Stimulated activated CD8-positive, alpha-beta memory T cell treated with anti-CD3 and anti-CD28 coated beads, Interleukin-4, amount 100 ng/mL, for 1 hour (primary cell): ENCODE measurements around the gene KRTAP20-4.

ENCODE experiments used
- DNase-seq, 2 donors: peaks; one replicate each; pipeline ENCODE4 v3.0.0-alpha.2; 2020; ENCODE audit warnings: low read depth in 2 of 2, low spot score in 1 of 2

Gene KRTAP20-4

DNA sequence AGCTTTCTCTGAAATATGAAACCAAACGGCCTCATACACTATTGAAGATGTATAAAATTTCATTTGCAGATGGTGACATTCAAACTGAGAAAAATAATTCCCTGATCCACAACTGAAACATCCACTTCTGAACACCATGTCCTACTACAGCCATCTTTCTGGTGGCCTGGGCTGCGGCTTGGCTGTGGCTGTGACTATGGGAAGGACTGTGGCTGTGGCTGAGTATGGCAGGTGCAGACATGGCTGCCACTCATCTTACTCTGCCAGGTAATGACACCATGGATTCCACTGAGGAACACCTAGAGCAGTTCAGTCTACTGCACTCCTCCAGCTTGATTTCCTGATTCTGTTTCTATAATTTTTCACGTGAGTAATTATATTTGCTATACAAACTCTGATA lies at the start of gene KRTAP20-4:
Gene KRTAP20-4, plus strand, starts transcription at position 106 of the 400 bp plus-strand sequence.
- DNase-seq, result no peak

GRCh38 chr21:30577766-30578165 lies 42.7 kb upstream of the KRTAP20-4 start:
- DNase-seq, result no peak

DNA sequence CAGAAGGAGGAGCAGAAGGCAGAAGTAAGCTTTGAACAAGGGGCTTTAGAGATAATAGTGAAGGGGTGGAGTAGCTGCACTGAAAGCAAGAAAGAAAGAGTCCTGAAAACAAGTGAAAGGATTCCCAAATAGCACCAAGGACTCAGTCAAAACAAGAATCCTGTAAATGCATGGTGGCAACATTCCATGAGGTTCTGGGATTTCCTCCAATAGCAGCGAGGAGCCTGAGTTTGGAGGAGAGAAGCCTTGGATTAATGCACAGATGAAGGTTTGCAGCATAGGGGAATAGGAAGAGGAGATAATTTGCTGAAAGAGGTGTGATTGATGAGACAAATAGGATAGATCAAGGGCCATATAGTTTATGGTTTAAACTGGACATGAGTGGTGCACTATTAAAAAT lies 41.1 kb upstream of the KRTAP20-4 start:
- DNase-seq, result no peak

DNA sequence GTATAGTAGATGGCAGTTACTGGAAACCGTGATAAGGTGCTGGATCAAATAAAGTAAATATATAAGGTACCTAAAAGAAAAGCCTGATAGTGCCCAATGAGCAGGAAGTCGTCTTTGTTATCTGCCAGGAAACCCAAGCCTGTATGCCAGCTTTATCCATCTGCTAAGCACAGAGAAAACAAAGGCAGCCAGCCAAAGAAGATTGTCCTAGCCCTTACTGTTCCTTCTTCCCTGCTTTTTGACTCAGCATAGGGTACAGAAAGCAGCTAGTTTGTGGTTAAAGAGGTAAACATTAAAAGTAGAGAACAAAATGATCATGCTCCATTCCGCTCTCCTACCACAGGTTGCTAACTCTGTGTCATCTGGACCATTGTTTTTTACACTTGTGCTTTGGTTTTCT lies 40.3 kb upstream of the KRTAP20-4 start:
- DNase-seq, result no peak

GRCh38 chr21:30582870-30583269 lies 37.6 kb upstream of the KRTAP20-4 start:
- no peak for DNase-seq

DNA sequence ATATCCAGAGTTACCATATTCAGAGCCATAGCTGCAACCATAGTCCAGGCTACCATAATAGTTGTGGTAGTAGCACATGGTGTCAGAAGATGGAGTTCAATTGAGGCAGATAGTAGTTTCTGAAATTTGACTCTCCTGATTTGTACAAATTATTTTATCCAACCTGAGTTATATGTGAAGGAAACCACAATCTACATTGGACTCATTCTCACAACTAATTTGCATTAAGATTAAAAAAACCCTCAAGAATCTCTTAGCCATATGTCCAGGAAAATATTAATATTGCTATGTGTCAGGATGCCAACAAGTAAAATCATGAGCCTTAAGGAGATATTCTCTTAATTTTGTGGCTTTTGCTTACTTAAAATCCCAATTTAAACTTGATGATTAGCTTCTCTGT lies 30.1 kb upstream of the KRTAP20-4 start, which contains the start of gene KRTAP22-2:
Gene KRTAP22-2, minus strand, starts transcription at position 101 of the 400 bp plus-strand sequence.
- DNase-seq, result no peak

DNA sequence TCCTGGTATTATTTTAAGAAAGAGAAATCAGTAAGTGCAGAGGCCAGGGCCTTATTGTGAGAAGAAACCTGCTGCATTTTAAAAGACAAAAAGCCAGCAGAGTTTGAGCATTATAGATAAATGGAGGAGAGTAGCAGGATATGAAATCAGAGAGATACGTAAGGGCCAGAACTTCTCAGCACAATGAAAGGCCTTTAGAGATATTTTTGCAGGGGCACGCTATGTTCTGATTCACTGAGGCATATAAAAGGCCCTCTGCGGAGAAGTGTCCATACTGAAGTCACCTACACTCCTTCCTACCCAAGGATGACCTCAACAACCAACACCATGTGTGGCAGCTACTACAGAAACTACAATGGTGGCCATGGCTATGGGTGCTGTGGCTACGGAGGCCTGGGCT lies 28.3 kb upstream of the KRTAP20-4 start, which contains the start of gene KRTAP6-3:
Gene KRTAP6-3, plus strand, starts transcription at position 301 of the 400 bp plus-strand sequence. Its CDS starts 6 bp downstream, at position 307.
- no peak for DNase-seq

DNA sequence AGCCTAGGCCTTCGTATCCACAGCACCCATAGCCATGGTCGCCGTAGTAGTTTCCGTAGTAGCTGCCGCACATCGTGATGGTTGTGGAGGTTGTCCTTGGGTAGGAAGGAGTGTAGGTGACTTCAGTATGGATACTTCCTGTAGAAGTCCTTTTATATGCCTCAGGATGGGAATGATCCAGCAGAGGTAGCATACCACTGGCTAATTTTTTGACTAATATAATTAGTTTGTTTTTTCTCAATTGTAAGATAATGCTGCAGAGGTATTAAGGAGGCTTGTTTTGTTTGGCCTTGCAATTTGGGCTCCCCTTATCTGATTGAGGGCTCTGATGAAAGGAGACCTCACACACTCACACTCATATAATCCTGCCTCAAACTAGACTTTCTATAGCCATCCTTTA lies 21.6 kb upstream of the KRTAP20-4 start, which contains the start of gene KRTAP6-2:
Gene KRTAP6-2, minus strand, starts transcription at position 101 of the 400 bp plus-strand sequence. Its CDS starts 28 bp downstream, at position 73.
- DNase-seq, result no peak

DNA sequence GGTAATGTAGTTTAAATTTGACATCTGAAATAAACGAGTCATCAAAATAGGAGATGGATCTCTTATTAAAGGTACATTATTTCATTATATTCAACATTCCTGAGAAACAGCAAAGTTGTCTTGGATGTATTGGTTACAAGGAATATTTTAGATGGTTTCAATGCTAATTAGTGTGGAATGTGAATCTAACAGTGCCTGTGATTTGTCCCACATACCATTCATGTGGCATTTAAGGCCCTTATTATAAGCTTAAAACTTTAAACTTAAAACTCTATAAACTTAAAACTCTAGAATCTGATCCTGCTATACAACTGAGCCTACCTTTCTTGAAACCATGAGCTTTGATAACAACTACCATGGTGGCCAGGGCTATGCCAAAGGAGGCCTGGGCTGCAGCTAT lies 19.6 kb upstream of the KRTAP20-4 start, which contains the start of gene KRTAP22-1:
Gene KRTAP22-1, plus strand, starts transcription at position 301 of the 400 bp plus-strand sequence.
- DNase-seq, result no peak

DNA sequence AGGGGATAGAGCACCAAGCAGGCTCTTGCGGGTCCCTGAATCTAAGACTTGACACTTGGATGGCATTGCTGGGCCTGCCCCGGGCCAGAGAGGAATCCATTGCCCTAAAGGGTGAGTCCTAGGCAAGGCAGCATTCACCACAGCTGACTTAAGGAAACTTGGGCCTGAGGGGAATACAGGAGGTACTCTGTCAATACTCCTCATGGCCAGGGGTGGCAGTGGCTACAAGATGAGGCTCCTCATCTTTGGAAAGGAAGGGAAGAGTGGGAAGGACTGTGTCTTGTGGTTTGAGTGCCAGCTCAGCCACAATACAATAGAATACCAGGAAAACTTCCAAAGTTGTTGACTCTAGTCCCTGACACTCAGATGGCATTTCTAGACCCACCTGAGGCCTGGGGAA lies 14.5 kb upstream of the KRTAP20-4 start:
- DNase-seq, result no peak

DNA sequence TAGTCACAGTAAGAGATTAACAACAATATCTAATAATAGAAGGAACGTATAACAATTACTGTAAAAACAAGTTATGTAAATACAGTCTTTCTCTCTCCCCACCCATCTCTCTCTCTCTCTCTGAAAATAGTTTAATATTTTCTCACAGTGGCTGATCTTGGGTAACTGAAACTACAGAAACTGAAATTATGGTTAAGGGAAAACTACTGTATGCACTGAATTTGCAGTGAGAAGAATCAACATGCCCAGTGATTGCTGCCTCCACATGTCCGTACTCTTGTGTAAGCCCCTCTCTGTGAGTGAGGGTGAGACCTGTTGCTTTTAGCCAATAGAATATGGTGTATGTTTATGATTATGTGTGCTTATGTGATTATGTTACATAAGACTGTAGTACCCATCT lies 8.3 kb upstream of the KRTAP20-4 start:
- no peak for DNase-seq

- no peak for DNase-seq
These were observed 6.6 kb upstream of the KRTAP20-4 start, which contains the start of gene KRTAP6-1 for GRCh38 chr21:30613836-30614235. TSS of gene KRTAP6-1 (minus strand) at chr21:30613930. CDS start at chr21:30613904, 26 bp downstream.

GRCh38 chr21:30615199-30615598 lies 5.2 kb upstream of the KRTAP20-4 start:
- DNase-seq, result no peak

- DNase-seq, result no peak
These were observed 4.3 kb upstream of the KRTAP20-4 start, which contains the start of gene KRTAP20-1 for GRCh38 chr21:30616125-30616524. TSS of gene KRTAP20-1 (plus strand) at chr21:30616425. CDS start at chr21:30616455, 30 bp downstream.

DNA sequence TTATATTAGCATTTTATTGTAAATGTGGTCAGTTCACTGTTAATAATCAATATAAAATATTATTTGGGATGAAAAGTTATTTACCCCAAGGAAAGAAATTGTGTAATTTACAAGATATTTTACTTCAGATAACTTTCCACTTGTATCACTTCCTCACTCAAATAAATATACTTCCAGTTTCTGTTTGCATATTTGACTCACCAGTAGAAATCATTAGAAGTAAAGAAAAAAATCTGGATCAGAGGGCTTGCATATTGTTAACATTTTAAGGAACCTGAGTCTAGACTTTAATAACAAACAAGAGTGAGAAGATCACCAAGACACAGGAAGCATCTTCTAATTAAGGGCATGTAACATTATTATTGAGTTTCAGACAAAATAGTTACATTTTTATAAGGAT lies 347 bp upstream of the KRTAP20-4 start:
- DNase-seq, result no peak

GRCh38 chr21:30623362-30623761 lies 2.9 kb downstream of the KRTAP20-4 start:
- DNase-seq, result no peak

DNA sequence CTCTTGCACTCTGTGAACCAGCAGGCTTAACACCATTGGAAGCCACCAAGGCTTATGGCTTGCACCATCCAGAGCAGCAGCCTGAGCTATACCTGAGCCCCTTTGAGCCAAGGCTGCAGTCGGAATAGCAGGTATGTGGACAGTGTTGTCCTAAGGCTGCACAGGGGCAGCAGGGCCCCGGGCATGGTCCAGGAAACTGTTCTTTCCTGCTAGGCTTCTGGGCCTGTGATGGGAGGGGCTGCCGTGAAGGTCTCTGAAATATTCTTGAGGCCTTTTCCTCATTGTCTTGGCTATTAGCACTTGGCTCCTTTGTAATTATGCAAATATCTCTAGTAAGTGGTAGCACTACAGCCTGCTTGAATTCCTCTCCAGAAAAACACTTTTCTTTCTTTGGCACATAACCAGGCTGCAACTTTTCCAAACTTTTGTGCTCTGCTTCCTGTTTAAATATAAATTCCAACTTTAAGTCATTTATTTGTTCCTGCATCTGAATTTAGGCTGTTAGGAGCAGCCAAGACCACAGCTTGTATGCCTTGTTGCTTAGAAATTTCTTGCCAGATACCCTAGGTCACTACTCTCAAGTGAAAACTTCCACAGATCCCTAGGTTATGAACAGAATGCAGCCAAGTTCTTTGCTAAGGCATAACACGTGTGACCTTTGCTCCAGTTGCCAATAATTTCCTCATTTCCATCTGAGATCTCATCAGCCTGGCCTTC lies 5.2 kb downstream of the KRTAP20-4 start:
- no peak for DNase-seq

DNA sequence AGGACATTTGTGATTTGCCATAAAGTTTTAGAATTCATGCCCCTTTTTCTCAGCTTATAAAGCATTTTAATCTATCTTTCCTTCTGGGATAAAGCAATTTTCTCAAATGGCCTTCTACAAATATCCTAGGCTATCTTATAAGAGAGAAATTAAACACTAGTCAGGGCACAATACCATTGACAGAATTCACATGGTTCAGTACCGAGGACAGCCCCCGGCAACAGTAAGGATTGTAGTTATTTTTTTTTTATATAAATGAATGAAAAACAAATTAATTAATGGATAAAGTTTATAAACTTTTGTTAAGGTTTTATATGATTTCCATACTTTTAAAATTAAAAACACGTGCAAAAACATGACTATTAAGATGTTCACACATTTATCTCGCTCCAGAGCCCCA lies 7.7 kb downstream of the KRTAP20-4 start:
- DNase-seq, result no peak

DNA sequence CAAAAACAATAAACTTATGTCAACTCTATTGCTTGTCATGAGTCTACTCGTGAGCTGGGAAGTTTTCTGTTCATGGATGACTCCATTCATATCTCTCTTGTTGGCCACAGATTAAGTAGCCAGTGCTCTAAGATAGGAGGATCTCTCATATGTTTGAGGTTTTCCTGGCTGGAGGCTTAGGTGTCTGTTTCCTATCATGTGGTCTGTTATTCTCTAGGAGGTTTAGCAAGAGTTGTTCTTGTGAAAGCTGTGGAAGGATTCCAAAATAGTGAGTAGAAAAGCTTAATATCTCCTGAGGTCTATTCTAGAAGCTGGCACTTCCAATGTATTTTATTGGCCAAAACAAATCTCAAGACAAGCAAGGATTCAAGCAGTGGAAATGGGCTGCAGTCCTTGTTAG lies 8.8 kb downstream of the KRTAP20-4 start:
- no peak for DNase-seq

- DNase-seq, result no peak
These were observed 14.5 kb downstream of the KRTAP20-4 start, which contains the start of gene KRTAP20-2 for GRCh38 chr21:30634906-30635305. TSS of gene KRTAP20-2 (plus strand) at chr21:30635206. CDS start at chr21:30635264, 58 bp downstream.

DNA sequence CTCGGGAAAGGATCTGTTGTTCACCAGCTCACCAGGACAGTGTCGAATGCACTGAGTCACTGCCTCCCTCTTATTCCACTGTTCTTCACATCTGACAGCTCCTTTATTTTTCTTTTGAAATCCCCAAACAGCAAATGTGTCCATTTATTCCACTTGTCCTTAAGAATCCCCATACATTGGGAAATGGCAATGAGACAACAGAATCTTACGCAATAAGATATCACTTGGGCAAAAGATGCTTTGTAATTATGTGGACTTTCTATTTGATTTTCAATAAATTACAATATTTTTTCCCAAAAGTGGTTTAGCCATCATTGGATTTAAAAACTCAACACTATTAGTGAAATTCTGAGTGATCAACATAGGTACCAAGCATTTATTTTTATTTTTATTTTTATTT lies 18.3 kb downstream of the KRTAP20-4 start:
- no peak for DNase-seq

DNA sequence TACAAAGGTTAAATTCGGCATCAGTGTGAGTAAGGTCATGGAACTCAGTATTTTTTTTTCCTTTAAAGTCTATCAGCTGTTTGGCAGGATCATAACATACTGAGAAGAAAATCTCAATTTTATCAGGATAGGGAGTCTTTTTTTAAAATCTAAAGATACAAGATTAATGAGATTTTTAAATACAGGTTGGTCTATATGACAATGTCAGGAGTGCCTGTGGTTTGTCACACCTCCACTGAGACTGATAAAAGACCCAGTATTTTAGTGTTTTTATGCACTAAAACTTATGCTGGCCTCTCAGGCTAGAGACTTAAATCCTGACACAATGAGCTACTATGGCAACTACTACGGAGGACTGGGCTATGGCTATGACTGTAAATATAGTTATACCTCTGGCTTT lies 22.1 kb downstream of the KRTAP20-4 start, which contains the start of gene KRTAP20-3:
Gene KRTAP20-3, plus strand, starts transcription at position 301 of the 400 bp plus-strand sequence.
- DNase-seq, result no peak
